HG03342 (cell line): ENCODE data around the gene SQSTM1.

Experiments
- ATAC-seq: cut with Tn5 transposase; IDR thresholded peaks from one replicate; pipeline ENCODE4 v1.9.1; 2021; ENCODE audit warnings: mild to moderate bottlenecking, moderate library complexity; ENCODE audit not compliant: unreplicated experiment

Gene SQSTM1

DNA sequence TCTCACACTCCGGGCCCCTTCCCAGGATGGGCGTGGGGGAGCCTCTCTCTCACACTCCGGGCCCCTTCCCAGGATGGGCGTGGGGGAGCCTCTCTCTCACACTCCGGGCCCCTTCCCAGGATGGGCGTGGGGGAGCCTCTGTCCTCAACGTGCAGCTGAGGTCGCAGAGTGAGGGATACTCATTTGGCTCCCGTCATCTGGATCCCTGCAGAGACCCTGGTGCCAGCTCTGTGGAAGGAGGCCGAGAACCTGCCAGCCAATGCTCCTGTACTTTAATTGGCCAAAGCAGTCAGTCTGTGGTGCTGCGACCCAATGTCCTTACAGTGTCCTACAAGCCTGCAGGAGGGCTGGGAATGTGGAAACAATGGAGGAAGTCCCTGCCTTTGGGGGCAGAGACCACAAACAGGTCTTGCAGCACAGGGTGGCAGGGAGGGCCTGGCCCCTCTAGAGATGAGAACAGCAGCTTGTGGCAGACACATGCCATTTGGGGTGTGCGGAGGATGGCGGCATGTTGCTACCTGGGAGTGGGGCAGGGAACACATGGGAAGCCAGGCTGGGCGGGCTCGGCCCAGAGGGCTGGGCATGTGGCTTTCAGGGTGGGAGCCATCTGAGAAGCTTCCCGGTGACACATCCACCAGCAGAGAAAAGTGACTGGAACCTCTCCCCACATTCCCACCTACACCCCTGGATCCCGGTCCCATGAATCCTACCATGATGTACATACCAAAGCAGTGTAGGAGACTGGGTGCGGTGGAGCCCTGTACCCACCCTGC is 51.5 kb downstream of the SQSTM1 start:
- no peak for ATAC-seq

DNA sequence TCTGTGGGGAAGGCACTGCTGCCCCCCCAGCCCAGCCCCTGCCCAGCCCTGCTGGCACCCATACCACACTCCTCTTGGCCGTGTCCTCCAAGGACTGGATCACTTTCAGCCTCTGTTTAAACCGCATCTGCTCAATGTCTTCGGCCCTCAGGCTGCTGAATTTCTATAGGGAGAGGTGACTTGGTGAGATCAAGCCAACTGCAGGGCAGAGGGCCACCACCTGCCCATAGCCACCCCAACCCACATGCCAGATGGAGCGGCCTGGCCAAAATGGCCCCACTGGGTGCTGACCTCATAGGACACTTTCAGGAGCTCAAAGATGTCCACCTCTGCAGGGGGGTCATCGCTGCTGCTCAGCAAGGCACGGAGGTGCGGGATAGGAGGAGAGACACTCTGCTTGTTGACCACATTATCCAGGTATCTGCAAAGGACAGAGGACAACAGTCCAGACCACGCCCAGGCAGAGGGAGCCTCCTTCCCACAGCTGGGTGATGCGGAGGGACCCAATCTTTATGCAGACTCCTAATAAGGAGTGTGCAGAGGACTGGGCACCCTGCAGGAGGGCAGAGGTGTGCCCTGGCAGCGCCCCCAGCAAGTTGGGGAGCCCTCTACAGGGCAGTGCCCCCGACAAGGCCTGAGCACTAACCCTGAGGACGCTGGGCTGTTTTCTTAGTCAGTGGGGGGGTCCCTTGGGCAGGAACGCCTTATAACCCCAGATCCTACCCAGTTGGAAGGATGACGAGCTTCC is 52.3 kb downstream of the SQSTM1 start:
- no peak for ATAC-seq

DNA sequence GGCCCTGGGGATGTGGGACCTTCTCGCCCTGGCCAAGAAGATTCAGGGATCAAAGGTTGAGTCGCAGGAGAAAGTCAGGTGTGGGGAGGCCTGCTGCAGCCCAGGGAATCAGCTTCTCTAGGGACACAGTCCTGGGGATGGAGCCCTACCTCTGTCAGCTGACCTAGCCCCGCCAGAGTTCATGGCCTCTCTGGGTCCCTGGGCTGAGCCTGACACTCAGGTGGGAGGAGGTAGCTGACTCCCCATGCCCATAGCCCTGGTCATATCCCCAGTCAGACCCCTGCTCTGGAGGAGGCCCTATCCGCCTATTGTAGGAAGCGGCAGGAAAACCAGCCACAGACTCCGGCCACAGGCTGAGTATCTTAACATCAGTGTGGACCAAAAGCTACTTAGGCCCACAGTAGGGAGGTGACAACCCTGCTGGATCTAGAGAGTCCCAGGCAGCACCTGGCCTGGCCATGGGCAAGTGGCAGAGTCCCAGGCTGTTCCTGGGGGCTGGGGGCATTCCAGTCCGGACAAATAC is 52.9 kb downstream of the SQSTM1 start:
- ATAC-seq: no peak

DNA sequence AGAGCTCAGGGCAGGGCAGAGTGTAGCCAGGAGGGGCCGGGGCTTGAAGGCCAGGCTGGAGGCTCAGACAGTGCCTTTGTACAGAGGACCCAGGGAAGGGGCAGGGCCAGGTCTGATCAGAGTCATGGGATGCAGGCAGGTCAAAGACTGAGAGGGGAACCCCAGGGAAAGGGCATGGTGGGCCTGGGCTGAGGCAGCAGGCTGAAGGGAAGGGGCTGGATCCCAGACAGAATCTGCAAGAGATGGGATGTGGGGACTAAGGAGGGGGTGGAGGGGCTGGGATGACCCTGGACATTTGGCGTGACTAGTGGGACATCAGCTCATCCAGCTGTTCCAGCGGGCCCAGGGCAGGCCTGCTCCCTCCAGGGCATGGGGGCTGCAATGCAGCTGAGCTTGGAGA is 53.4 kb downstream of the SQSTM1 start:
- no peak for ATAC-seq

DNA sequence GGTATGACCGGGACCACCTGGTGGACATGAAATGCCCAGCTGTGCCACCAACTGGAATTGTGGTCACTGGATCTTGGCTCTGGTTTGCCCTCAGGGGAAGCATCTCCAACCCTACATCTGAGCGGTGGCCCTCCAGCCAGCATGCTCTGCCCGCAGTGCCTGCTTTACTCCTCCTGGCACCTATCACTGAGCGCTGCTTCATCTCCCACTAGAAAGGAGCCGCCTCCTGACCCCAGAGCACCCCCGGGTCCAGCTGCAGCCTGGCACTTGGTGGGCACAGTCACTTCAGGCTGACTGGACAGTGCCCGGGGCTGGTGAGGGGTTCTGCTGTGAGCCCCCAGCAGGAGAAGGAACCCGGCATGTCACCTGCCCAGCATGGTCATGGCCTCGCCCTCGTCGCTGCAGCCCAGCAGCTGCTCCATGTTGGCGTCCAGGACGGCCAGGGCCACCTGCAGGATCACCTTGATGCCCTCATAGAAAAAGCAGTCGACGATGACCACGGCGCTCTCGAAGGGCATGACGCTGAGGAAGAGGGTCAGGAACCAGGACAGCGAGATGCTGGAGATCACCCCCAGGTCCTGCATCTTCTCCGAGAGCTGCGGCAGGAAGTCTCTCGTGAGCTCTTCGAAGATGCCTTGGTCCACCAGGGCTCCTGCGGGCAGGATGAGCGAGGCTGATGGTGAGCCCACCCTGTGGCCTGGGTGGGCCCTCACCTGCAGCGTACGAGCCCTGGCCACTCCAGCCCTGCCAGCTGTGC is 54.0 kb downstream of the SQSTM1 start:
- ATAC-seq: no peak

DNA sequence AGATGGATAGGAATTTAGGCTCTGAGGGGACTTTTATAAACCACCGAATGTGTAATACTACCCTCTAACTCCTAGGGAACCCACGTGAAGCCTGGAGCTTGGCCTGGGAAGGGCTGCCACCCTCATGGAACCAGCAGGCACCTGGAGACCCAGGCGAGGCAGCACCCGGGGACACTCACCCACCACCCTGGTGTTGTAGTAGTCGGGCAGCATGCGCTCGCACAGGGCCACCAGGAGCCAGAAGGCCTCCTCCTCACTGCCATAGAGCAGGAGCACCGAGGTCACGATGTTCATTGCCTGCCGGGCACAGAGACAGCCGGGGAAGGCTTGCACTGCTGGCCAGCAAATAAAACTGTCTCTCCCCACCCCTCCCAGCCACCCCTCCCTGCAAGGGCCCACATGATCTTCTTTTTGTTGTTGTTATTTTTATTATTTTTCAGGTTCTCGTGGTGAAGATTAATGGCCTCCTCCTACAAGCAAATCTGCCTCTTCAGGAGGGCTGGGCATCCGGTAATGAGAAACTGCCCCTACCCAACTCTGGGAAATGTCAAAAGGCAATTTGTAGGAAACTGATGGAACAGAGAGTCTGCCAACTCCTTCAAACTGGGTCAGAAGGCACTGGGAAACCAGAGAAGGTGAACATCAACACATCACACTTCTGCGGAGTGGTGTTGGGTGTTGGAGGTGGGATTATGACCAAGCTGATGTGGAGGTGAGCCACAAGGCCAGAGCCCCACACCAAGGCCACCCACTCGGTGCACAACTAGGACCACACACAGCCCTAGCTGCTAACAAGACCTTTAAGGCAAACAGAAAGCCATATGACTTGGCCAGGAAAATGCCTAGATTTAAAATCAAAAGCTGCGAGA is 55.3 kb downstream of the SQSTM1 start:
- no peak for ATAC-seq

DNA sequence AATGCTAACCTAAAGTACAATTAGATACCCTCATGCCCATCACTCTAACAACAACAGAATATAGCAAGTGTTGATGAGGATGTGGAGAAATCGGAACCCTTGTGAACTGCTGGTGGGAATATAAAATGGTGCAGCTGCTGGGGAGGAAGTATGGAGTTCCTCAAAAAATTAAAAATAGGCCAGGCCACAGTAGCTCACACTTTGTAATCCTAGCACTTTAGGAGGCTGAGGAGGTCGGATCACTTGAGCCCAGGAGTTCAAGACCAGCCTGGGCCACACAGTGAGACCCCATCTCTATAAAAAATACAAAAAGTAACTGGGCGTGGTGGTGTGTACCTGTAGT is 55.9 kb downstream of the SQSTM1 start:
- ATAC-seq: no peak

DNA sequence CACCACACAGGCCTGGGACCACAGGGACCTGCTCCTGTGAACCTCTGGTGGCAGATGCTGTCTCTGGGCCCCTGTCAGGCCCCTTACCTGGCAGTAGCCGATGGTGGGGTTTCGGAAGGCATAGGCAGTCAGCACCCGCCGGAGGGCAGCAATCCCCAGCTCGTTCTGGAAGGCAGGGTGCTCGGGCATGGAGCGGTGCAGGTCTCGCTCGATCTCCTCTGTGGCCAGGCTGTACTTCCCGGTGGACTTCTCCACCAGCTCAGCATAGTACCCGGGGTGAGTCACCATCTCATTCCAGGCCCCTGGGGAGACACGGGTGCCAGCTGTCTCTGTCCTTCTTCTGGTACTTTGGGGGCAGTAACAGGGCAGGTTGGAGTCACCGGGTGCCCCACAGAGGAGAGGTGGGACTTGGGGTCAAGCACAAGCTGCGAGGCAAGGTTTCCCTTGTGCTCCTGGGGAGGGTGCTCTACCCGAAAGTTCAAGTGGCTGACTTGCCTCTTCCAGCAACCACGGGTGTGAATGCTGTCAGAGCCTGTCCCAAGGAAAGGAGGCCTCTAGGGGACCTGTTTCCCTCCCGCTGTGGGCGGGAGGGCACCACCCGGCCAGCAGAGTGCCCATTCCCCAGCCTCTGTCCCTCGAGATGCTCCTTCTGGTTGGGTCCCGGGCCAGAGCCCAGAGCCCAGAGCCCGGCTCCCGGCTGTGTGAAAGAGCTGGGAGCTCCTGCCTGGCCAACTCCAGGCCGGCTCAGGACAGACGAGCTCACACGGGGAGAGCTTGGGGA is 57.7 kb downstream of the SQSTM1 start:
- no peak for ATAC-seq

DNA sequence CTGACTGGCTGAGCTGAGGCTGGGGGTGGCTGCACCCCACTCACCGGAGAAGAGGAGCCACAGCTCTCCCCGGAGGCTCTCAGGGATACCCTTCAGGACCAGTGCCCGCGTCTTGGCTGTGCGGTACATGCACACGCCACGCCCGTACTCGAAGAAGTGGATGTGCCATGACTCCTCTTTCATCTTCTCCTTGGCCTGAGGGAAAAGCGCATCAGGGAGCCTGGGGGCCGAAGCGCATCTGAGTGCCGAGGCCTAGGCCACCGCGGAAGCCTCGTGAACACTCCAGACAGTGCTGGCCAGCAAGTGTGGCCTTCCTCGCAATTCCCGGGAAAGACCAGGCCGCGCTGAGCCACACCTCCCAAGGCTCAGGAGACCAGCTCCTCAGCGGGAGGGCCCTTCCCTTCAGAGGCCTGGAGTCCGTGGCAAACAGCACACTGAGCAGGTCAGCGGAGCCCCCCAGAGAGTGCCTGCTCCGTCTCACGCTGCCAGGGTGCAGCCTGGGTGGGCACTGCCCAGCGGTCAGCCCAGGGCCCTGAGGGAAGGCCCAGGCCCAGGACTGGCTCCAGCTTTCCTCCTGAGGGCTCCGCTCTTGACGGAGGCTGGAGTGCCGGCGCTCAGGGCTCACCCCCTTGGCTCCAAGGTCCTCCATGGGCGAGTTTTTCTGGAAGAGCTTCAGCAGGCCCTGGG is 58.4 kb downstream of the SQSTM1 start:
- ATAC-seq: no peak

DNA sequence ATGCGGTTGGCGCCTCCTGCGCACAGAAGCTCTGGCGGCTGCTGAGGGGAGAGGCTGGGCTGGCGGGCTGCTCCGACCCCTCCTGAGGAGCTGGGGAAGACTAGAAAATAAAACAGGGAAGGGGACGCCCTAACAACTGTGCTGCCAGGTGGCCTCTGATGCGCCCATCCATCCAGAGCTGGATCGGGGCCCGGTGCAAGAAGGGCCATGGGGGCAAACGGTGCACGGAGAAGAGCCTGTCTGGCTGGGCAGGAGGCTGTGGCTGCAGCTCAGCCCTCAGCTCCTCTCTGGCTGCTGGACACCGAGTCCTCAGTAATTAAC is 58.9 kb downstream of the SQSTM1 start:
- ATAC-seq: no peak

DNA sequence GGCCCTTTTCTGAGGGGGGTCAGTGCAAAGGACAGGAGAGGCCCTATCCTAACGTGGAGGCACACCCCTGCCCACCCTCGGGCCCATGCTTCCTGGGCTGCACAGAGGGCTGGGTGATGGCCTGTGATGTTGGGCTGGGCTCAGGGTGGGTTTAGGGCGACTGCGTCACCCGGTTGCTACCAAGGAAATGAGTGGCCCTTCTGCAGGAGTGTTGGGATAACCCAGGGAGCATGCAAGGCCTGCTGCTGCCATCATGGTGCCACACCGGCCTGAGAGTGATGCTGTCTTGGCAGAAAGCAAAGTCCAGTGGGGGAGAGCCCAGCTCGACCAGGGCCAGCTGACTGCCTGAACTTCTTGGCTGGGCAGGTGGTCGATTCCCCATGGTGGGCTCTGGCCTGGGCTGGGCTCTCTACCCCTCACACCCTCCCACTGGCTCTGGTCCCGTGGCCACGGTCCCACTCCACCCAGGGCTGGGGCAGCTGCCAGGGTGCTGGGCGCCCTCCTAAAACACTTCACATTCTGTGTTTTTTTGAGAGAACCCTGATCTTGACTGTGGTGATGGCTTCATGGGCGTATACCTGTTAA is 59.5 kb downstream of the SQSTM1 start:
- no peak for ATAC-seq

DNA sequence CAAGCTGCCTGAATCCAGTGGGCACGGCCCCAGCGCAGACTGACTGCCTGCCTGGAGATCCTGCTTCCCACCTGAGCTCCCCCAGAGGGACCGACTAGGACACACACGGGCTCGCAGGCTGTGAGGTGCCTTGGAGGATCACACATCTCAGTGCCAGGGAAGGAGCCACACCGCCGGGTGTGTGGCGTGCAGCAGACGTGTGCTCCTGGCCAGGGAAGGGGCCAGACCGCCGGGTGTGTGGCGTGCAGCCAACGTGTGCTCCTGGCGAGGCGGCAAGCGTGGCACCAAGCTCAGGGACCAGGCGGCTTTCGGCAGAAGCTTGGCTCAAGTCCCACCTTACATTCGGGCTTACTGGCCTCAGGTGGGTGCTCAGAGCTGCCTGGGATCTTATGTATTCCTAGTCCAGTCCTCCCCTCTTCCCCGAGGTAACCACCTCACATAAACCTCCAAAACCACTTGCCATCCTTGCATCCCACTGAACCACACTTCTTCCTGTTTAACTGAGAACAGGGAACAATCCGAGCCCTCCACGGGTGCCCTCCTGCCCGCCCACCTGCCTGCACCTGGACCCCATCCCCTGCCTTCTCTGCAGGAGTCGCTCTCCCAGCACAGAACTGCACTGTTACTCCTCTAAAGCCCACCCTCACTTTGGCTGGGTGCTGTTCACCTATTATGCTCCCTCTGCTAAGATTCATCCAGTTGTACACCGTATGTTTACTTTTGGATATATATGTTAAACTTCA is 60.3 kb downstream of the SQSTM1 start:
- ATAC-seq: no peak

DNA sequence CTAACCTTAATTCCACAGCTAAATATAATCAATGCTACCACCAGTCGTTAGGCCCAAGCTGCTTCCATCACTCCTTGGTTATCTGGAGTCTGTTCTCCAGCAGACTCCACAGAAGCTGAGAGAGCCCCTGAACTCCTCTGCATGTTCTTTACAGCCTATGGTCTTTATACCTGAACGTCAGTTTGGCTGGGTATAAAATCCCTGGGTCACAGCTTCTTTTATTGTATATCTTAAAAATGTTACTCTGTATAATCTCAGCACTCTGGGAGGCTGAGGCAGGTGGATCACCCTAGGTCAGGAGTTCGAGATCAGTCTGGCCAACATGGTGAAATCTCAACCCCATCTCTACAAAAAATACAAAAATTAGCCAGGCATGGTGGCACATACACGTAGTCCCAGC is 61.6 kb downstream of the SQSTM1 start:
- no peak for ATAC-seq

DNA sequence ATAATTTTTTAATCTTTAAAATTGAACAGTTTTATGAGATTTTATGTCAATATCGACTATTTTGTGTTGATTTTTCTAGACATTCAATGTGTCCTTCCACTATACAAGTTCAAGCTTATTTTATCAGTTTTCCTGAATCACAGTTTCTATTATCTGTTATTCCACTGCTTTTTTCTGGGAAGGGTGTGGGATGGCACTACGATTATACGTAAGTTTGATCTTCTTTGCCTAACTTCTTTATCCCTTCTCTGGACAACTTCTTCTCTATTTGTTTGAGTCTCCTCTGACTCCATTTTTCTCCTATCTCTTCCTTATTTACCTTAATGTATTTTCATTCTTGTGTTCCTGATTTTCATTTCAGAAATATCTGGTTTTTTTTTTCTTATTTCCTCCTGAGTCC is 62.5 kb downstream of the SQSTM1 start:
- ATAC-seq: no peak

DNA sequence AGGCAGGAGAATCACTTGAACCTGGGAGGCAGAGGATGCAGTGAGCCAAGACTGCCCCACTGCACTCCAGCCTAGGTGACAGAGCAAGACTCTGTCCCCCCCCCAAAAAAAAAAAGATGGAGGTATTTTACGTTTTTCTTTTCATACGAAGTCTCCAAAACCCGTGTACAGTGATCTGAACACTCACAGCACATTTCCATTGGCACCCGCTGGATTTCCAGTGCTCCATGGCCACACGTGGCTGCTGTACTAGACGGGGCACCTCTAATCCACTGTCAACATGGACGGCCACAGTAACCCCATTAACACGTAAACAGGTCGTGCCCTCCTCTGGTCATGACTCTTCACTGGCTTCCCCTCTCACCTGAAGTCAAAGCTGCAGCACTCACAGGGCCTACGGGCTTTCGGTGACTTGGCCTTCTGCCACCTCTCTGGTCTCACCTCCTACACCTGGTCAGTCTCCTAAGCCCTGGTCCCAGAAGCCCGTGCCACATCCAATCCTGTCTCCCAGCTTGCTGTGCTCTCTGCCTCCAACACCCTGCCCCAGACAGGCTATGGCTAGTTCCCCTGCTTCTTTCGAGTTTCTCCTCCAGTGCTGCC is 64.9 kb downstream of the SQSTM1 start:
- ATAC-seq: no peak

DNA sequence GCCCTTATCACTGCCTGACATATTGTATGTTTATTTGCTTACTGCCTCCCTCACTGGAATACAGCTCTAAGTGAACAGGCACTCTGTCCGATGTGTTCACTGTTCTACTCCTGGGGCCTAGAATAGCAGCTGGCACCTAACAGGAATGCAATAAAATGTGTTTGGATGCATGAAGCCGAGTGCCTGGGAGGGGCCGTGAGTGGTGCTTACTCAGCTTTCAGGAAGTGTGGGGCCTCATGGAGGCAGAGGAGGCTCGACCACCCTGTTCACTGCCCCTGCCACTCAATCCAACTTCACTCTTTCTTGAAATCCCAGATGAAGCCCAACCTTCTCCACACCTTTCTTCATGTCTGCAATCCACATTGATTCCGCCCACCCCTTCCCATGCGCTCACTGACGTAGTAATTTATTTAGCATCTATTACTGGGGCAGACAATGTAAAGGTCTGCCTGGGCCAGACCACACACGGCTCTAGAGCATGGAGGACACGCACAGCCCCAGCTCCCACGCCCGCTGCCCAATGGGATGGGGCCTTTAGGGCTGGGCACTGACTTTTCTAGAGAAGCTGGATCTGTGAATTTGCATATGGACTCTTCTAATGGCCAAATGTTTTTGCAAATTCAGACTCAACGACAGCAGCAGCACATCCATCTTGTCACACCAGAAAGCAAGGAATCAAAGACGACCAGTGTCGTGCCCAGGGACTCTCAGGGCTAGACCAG is 65.6 kb downstream of the SQSTM1 start:
- no peak for ATAC-seq

DNA sequence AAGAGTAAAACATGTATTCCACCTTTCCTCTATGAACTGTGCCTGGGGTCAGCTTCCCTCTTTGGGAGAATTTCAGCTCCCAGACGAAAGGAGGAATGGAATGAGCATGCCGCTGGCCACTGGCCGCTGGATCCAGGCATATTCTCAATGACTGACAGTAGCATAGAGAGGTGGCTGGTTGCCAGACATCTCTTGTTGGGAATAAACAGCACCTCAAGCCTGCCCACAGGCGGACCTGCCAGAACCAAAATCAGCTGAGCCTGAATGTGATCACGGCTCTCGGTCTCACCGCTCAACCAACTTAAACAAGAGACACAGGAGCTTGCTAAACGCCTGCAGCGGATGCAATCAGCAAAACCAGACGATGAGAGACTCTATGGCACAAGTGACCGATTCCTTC is 66.4 kb downstream of the SQSTM1 start:
- no peak for ATAC-seq
